K562 (cell line): ENCODE data around the gene CMIP. TPM values are rescaled to one million over a fixed set of nuclear protein-coding genes. Genes with fewer than 3 reads are reported as not detected.

Source experiments
- CHCHD3 ChIP-seq: fragments of 250-450 bp; sonication (Bioruptor Pico); IDR thresholded peaks from 2 replicates; pipeline ENCODE4 v2.1.2; 2022; ENCODE audit warnings: mild to moderate bottlenecking
- JUN ChIP-seq, 2 experiments: sonication (generic) in 1 of 2; formaldehyde crosslinking in 1 of 2; IDR thresholded peaks; 2 replicates each; pipeline versions ENCODE4 v1.6.1 to v1.8.0; 2012 to 2022; ENCODE audit warnings: borderline replicate concordance in 2 of 2, mild to moderate bottlenecking in 2 of 2, improper control_type of control experiment in 1 of 2, low read depth in 1 of 2, low read length in 1 of 2, missing genetic modification reagents in 1 of 2
- JUND ChIP-seq, 2 experiments: IDR thresholded peaks; 2 replicates in 1 of 2; 3 replicates in 1 of 2; pipeline ENCODE4 v1.6.1; 2011; ENCODE audit warnings: borderline replicate concordance in 2 of 2, low read depth in 2 of 2, low read length in 2 of 2, improper control_type of control experiment in 1 of 2, missing biosample characterization in 1 of 2, missing genetic modification characterization in 1 of 2, missing genetic modification reagents in 1 of 2
- KDM1A ChIP-seq, 2 experiments: fragments of 450-650 bp; IDR thresholded peaks; 2 replicates each; pipeline ENCODE4 v1.6.1; 2016; ENCODE audit warnings: mild to moderate bottlenecking in 2 of 2
- SMARCA5 ChIP-seq: fragments of 450-650 bp; IDR thresholded peaks from 2 replicates; pipeline ENCODE4 v1.6.1; 2016
- ZNF384 ChIP-seq: IDR thresholded peaks from 2 replicates; pipeline ENCODE4 v1.6.1; 2012; ENCODE audit warnings: low read depth, low read length, improper control_type of control experiment
- ZNF444 ChIP-seq: fragments of 250-450 bp; sonication (Bioruptor Pico); IDR thresholded peaks from 2 replicates; pipeline ENCODE4 v1.4.0; 2020; ENCODE audit warnings: mild to moderate bottlenecking, moderate library complexity
- polyA plus RNA-seq, 8 experiments: library from polyadenylated mRNA; depleted of rRNA in 4 of 8; stranded (reverse) in 5 of 8; unstranded in 3 of 8; fragments of >200 nt; fragmentation: Nextera tagmentation in 2 of 8; fragmentation: Illumina TruSeq in 1 of 8; extraction: Ambion mirVana in 2 of 8; extraction: Trizol in 1 of 8; gene quantifications; 2 replicates each; pipeline versions ENCODE4 v1.2.1 to v1.2.3, GENCODE V29; 2011 to 2014; ENCODE audit warnings: inconsistent platforms in 1 of 8, missing spikeins in 1 of 8
- total RNA-seq, 7 experiments: library from RNA; depleted of rRNA in 6 of 7; stranded (reverse); fragments of >200 nt in 6 of 7; fragmentation: Illumina TruSeq in 2 of 7; extraction: Trizol in 2 of 7; gene quantifications; 2 replicates each; pipeline versions ENCODE4 v1.2.1 to v1.2.3, GENCODE V29; 2011 to 2021; ENCODE audit warnings: low replicate concordance in 1 of 7
- TF ChIP-seq, protein P1 (sequence below): sonication (generic); IDR thresholded peaks from 2 replicates; pipeline ENCODE4 v1.6.1; 2016
- TF ChIP-seq, protein P2 (sequence below): sonication (generic); formaldehyde crosslinking; IDR thresholded peaks from 2 replicates; pipeline ENCODE4 v1.8.1; 2023; ENCODE audit warnings: mild to moderate bottlenecking, missing genetic modification reagents
- TF ChIP-seq, protein P3 (sequence below): sonication (generic); formaldehyde crosslinking; IDR thresholded peaks from 2 replicates; pipeline ENCODE4 v1.8.0; 2022; ENCODE audit warnings: mild to moderate bottlenecking, low read depth, missing genetic modification reagents
- TF ChIP-seq, protein P4 (sequence below), 2 experiments: fragments of 150-350 bp in 1 of 2; IDR thresholded peaks; 2 replicates each; pipeline ENCODE4 v1.6.1; 2012 to 2016; ENCODE audit warnings: low read depth in 2 of 2, low read length in 2 of 2, mild to moderate bottlenecking in 1 of 2, moderate library complexity in 1 of 2
- TF ChIP-seq, protein P5 (sequence below), 2 experiments: fragments of 450-650 bp; IDR thresholded peaks; 2 replicates each; pipeline ENCODE4 v1.6.1; 2018; ENCODE audit warnings: mild to moderate bottlenecking in 2 of 2, low read depth in 1 of 2; ENCODE audit not compliant: partially characterized antibody in 2 of 2

CMIP gene
- total and polyA plus RNA-seq, 9 of the 15 experiments (the other 6 are each of a cell fraction or from before 2014, with no cell fraction given) = 0.94 to 82.5 (median 10.3) TPM

- TF ChIP-seq, protein P1, sequence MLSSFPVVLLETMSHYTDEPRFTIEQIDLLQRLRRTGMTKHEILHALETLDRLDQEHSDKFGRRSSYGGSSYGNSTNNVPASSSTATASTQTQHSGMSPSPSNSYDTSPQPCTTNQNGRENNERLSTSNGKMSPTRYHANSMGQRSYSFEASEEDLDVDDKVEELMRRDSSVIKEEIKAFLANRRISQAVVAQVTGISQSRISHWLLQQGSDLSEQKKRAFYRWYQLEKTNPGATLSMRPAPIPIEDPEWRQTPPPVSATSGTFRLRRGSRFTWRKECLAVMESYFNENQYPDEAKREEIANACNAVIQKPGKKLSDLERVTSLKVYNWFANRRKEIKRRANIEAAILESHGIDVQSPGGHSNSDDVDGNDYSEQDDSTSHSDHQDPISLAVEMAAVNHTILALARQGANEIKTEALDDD = no peak
- TF ChIP-seq, protein P2, sequence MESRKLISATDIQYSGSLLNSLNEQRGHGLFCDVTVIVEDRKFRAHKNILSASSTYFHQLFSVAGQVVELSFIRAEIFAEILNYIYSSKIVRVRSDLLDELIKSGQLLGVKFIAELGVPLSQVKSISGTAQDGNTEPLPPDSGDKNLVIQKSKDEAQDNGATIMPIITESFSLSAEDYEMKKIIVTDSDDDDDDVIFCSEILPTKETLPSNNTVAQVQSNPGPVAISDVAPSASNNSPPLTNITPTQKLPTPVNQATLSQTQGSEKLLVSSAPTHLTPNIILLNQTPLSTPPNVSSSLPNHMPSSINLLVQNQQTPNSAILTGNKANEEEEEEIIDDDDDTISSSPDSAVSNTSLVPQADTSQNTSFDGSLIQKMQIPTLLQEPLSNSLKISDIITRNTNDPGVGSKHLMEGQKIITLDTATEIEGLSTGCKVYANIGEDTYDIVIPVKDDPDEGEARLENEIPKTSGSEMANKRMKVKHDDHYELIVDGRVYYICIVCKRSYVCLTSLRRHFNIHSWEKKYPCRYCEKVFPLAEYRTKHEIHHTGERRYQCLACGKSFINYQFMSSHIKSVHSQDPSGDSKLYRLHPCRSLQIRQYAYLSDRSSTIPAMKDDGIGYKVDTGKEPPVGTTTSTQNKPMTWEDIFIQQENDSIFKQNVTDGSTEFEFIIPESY = peak; percentile 7; the same call in 1 of the 2 replicates
- TF ChIP-seq ZNF444 (CRISPR knock-in tag) = no peak
- no peak for TF ChIP-seq ZNF384
- no peak for TF ChIP-seq CHCHD3 (CRISPR knock-in tag)
- TF ChIP-seq SMARCA5 = peak; percentile 95
- TF ChIP-seq, protein P3, sequence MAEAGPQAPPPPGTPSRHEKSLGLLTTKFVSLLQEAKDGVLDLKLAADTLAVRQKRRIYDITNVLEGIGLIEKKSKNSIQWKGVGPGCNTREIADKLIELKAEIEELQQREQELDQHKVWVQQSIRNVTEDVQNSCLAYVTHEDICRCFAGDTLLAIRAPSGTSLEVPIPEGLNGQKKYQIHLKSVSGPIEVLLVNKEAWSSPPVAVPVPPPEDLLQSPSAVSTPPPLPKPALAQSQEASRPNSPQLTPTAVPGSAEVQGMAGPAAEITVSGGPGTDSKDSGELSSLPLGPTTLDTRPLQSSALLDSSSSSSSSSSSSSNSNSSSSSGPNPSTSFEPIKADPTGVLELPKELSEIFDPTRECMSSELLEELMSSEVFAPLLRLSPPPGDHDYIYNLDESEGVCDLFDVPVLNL (CRISPR knock-in tag) = no peak
- TF ChIP-seq JUN (IDR thresholded peaks at IDR 0.05; ENCODE audit: borderline replicate concordance, low read depth, low read length) = no peak
- TF ChIP-seq JUN (CRISPR knock-in tag; IDR thresholded peaks at IDR 0.05; ENCODE audit: borderline replicate concordance) = 0 out of 2 replicates have a peak, but pooled peaks have one; percentile 49
- peak; percentile 82 to 94 for TF ChIP-seq KDM1A (IDR thresholded peaks at IDR 0.05)
- peak; percentile 37; the same call in 1 of the 2 replicates for TF ChIP-seq JUND (IDR thresholded peaks at IDR 0.05; ENCODE audit: borderline replicate concordance, low read depth, low read length)
- no peak; the same call in 2 of the 3 replicates for TF ChIP-seq JUND (tag; IDR thresholded peaks at IDR 0.05; ENCODE audit: borderline replicate concordance, low read depth, low read length)
- TF ChIP-seq, protein P4, sequence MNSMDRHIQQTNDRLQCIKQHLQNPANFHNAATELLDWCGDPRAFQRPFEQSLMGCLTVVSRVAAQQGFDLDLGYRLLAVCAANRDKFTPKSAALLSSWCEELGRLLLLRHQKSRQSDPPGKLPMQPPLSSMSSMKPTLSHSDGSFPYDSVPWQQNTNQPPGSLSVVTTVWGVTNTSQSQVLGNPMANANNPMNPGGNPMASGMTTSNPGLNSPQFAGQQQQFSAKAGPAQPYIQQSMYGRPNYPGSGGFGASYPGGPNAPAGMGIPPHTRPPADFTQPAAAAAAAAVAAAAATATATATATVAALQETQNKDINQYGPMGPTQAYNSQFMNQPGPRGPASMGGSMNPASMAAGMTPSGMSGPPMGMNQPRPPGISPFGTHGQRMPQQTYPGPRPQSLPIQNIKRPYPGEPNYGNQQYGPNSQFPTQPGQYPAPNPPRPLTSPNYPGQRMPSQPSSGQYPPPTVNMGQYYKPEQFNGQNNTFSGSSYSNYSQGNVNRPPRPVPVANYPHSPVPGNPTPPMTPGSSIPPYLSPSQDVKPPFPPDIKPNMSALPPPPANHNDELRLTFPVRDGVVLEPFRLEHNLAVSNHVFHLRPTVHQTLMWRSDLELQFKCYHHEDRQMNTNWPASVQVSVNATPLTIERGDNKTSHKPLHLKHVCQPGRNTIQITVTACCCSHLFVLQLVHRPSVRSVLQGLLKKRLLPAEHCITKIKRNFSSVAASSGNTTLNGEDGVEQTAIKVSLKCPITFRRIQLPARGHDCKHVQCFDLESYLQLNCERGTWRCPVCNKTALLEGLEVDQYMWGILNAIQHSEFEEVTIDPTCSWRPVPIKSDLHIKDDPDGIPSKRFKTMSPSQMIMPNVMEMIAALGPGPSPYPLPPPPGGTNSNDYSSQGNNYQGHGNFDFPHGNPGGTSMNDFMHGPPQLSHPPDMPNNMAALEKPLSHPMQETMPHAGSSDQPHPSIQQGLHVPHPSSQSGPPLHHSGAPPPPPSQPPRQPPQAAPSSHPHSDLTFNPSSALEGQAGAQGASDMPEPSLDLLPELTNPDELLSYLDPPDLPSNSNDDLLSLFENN (IDR thresholded peaks at IDR 0.05; ENCODE audit: low read depth in 2 of 2, low read length in 2 of 2) = peak in 1 of 2 experiments; percentile 52; a peak in 1 of 4 replicates
- TF ChIP-seq, protein P5, sequence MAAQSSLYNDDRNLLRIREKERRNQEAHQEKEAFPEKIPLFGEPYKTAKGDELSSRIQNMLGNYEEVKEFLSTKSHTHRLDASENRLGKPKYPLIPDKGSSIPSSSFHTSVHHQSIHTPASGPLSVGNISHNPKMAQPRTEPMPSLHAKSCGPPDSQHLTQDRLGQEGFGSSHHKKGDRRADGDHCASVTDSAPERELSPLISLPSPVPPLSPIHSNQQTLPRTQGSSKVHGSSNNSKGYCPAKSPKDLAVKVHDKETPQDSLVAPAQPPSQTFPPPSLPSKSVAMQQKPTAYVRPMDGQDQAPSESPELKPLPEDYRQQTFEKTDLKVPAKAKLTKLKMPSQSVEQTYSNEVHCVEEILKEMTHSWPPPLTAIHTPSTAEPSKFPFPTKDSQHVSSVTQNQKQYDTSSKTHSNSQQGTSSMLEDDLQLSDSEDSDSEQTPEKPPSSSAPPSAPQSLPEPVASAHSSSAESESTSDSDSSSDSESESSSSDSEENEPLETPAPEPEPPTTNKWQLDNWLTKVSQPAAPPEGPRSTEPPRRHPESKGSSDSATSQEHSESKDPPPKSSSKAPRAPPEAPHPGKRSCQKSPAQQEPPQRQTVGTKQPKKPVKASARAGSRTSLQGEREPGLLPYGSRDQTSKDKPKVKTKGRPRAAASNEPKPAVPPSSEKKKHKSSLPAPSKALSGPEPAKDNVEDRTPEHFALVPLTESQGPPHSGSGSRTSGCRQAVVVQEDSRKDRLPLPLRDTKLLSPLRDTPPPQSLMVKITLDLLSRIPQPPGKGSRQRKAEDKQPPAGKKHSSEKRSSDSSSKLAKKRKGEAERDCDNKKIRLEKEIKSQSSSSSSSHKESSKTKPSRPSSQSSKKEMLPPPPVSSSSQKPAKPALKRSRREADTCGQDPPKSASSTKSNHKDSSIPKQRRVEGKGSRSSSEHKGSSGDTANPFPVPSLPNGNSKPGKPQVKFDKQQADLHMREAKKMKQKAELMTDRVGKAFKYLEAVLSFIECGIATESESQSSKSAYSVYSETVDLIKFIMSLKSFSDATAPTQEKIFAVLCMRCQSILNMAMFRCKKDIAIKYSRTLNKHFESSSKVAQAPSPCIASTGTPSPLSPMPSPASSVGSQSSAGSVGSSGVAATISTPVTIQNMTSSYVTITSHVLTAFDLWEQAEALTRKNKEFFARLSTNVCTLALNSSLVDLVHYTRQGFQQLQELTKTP (IDR thresholded peaks at IDR 0.05; ENCODE audit: low read depth in 1 of 2, partially characterized antibody in 2 of 2) = no peak
Measured at GRCh38 chr16:81469183-81469677, 24.6 kb downstream of the CMIP start (continued).
